Measurements from ENCODE around the gene FAM163B. TPM values are rescaled to one million over a fixed set of nuclear protein-coding genes. Genes with fewer than 3 reads are reported as not detected.

The FAM163B gene
- total and polyA plus RNA-seq, 2 donors (not counting 3 experiments of a cell fraction or from before 2014, with no cell fraction given), result not detected

- Histone ChIP-seq H3K4me2 (ENCODE audit: insufficient read depth, low read length) (no peak overlapping the region), H3K9ac (replicated peaks; ENCODE audit: extremely low read depth, insufficient read depth, low read length) (no peak overlapping the region), H4K20me1 (replicated peaks; ENCODE audit: control insufficient read depth, extremely low read depth, insufficient read depth, low read length) (no peaks in the 10 kb centered on the region), H3K4me3 (replicated peaks in 1 of 3; ENCODE audit: insufficient read depth in 1 of 3, low read depth in 1 of 3, low read length in 3 of 3) (no peak overlapping the region), H3K27ac (ENCODE audit: insufficient read depth, low read depth, low read length) (no peak overlapping the region), H3K9me3 (replicated peaks; ENCODE audit: control insufficient read depth, insufficient read depth, low read length) (no peaks in the 10 kb centered on the region), H3K4me1 (ENCODE audit: control insufficient read depth, extremely low read depth, insufficient read depth, low read length) (peaks cover 2% of the 10 kb centered on the region), H3K79me2 (ENCODE audit: control insufficient read depth, insufficient read depth, low read length) (no peaks in the 10 kb centered on the region), H3K36me3 (ENCODE audit: control insufficient read depth in 2 of 2, extremely low read depth in 1 of 2, insufficient read depth in 2 of 2, low read length in 2 of 2) (no peaks in the 10 kb centered on the region), H2AFZ (ENCODE audit: low read depth, low read length) (no peak overlapping the region), H3K9me1 (replicated peaks; ENCODE audit: control insufficient read depth, extremely low read depth, insufficient read depth, low read length) (no peaks in the 10 kb centered on the region), H3K27me3 (ENCODE audit: control insufficient read depth in 2 of 2, insufficient read depth in 2 of 2, low read length in 2 of 2) (peaks cover 0 to 2% of the 10 kb centered on the region in 2 experiments)
- no TSS peak for BruUV-seq (replicated peaks)
- POLR2A ChIA-PET, result no interaction called here
- dilution Hi-C loops (cut with MboI; ENCODE audit: extremely low pct_ligation_motif_present, low sequenced_read_pairs) (no loop called here), intact Hi-C loops (cut with micrococcal nuclease) (no loop called here)
- CTCF ChIA-PET, result interaction anchor here (1.2 kb wide), 1 partner anchor 10 kb away, joined by 5 read pairs; no protein-coding TSS in a partner anchor
- no peak for TF ChIP-seq EZH2 (IDR thresholded peaks at IDR 0.05; ENCODE audit: borderline replicate concordance, low read depth, low read length, severe bottlenecking)
- no peak for TF ChIP-seq GATA2 (IDR thresholded peaks at IDR 0.05; ENCODE audit: insufficient read depth, insufficient read length, low read depth, low read length)
- TF ChIP-seq POLR2AphosphoS5 (IDR thresholded peaks at IDR 0.05; ENCODE audit: insufficient read depth, low read depth, low read length), result no peak
- no peak for TF ChIP-seq FOS (IDR thresholded peaks at IDR 0.05; ENCODE audit: borderline replicate concordance, insufficient read depth, low read length)
- TF ChIP-seq MYC (IDR thresholded peaks at IDR 0.05; ENCODE audit: low read depth, low read length), result no peak
- TF ChIP-seq MAX (IDR thresholded peaks at IDR 0.05; ENCODE audit: insufficient read depth, insufficient read length), result no peak
- no peak for TF ChIP-seq JUN (IDR thresholded peaks at IDR 0.05; ENCODE audit: borderline replicate concordance, insufficient read depth, insufficient read length, low read depth)
- TF ChIP-seq POLR2A (IDR thresholded peaks at IDR 0.05; ENCODE audit: low read depth, low read length), result no peak
- no peak for TF ChIP-seq CTCF (IDR thresholded peaks at IDR 0.05; ENCODE audit: extremely low read depth in 1 of 2, insufficient read depth in 1 of 2, low read depth in 1 of 2, low read length in 2 of 2)
- no peak for FAIRE-seq
- DNase-seq (ENCODE audit: low read depth, low spot score), result no peak
Observed at GRCh38 chr9:133581011-133581410, 28.2 kb downstream of the FAM163B start.

Measured in endothelial cell of umbilical vein (primary cell).